ENCODE data around the gene IP6K1. TPM values are rescaled to one million over a fixed set of nuclear protein-coding genes. Genes with fewer than 3 reads are reported as not detected.

IP6K1 gene
- total RNA-seq, 2 experiments from 2014 or later = 27.4 to 30.9 TPM

DNA sequence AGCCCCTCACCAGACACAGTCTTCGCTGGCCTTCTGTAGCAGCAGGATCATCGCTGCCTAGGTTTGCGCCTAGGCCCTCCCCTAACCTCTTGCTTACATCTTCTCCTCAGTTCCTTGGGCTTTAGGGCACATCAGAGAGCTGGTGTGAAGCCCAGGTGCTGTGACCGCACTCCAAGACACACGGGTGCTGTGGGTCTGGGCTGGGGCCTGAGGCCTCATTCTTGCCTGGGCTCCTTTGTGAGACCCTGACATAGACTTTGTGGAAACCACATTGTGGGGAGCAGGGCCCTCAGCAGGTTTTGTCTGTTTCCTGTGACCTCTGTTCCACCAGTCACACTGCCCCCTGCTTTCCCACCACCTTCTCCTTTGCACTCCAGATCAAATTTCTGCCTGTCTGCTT lies 74.9 kb downstream of the IP6K1 start:
- no peak overlapping the region for H3K4me3 ChIP-seq (ENCODE audit: low read depth, low read length, poor library complexity, severe bottlenecking)
- H3K27ac ChIP-seq (ENCODE audit: low read depth, low read length, poor library complexity, severe bottlenecking) = no peak overlapping the region
- TF ChIP-seq, protein P1, sequence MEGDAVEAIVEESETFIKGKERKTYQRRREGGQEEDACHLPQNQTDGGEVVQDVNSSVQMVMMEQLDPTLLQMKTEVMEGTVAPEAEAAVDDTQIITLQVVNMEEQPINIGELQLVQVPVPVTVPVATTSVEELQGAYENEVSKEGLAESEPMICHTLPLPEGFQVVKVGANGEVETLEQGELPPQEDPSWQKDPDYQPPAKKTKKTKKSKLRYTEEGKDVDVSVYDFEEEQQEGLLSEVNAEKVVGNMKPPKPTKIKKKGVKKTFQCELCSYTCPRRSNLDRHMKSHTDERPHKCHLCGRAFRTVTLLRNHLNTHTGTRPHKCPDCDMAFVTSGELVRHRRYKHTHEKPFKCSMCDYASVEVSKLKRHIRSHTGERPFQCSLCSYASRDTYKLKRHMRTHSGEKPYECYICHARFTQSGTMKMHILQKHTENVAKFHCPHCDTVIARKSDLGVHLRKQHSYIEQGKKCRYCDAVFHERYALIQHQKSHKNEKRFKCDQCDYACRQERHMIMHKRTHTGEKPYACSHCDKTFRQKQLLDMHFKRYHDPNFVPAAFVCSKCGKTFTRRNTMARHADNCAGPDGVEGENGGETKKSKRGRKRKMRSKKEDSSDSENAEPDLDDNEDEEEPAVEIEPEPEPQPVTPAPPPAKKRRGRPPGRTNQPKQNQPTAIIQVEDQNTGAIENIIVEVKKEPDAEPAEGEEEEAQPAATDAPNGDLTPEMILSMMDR (conservative IDR thresholded peaks at IDR 0.05; ENCODE audit: low read length) = no peak
- no peak for TF ChIP-seq EZH2phosphoT487 (IDR thresholded peaks at IDR 0.05; ENCODE audit: borderline replicate concordance, low read depth, low read length)
- H3K36me3 ChIP-seq (ENCODE audit: insufficient read depth, low read length) = peaks cover 9% of the 10 kb centered on the region; the same call in 1 of the 2 replicates
- no peaks in the 10 kb centered on the region for H3K79me2 ChIP-seq (ENCODE audit: insufficient read depth, low read depth, low read length)
- ChIA-PET POLR2A (interaction anchor here (0.7 kb wide), 1 partner anchor 9 kb away, joined by 3 read pairs; no protein-coding TSS in a partner anchor), CTCF (ENCODE audit: unreplicated experiment) (no interaction called here)
- intact Hi-C loops (cut with micrococcal nuclease; ENCODE audit: unreplicated experiment) = no loop called here
- no peaks in the 10 kb centered on the region for H4K20me1 ChIP-seq (ENCODE audit: insufficient read depth, low read length)
- H3K9me3 ChIP-seq (ENCODE audit: low read length) = no peaks in the 10 kb centered on the region
- no peak overlapping the region for H3K4me2 ChIP-seq (ENCODE audit: low read length)
- no peaks in the 10 kb centered on the region for H3K9me2 ChIP-seq (ENCODE audit: insufficient read depth, low read length)
- no peak for DNase-seq (ENCODE audit: low spot score)
- H2AFZ ChIP-seq (ENCODE audit: low read length) = no peak overlapping the region
- no peaks in the 10 kb centered on the region for H3K4me1 ChIP-seq (ENCODE audit: insufficient read depth, low read length, poor library complexity, severe bottlenecking)
- no TSS peak for BruUV-seq (replicated peaks)

DNA sequence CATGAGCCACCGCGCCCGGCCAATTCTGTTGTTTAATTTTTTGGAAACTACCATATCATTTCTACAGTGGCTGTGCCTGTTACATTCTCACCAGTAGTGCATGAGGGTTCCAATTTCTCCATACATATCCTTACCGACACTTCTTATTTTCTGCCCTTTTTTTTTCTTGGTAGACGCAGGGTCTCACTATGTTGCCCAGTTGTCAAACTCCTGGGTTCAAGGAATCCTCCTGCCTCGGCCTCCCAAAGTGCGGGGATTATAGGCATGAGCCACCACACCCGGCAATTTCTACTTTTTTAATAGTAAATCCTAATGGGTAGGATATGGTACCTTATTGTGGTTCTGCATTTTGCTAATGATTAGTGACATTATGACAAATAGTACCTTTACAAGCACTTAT lies 76.5 kb downstream of the IP6K1 start:
- H3K36me3 ChIP-seq (ENCODE audit: insufficient read depth, low read length) = 0 out of 2 replicates have a peak, but pooled peaks cover 4% of the 10 kb centered on the region
- no peaks in the 10 kb centered on the region for H3K4me1 ChIP-seq (ENCODE audit: insufficient read depth, low read length, poor library complexity, severe bottlenecking)
- no peaks in the 10 kb centered on the region for H3K9me2 ChIP-seq (ENCODE audit: insufficient read depth, low read length)
- H3K9me3 ChIP-seq (ENCODE audit: low read length) = no peaks in the 10 kb centered on the region
- no peaks in the 10 kb centered on the region for H4K20me1 ChIP-seq (ENCODE audit: insufficient read depth, low read length)
- POLR2A ChIA-PET = no interaction called here
- intact Hi-C loops (cut with micrococcal nuclease; ENCODE audit: unreplicated experiment) = no loop called here
- no peak overlapping the region for H2AFZ ChIP-seq (ENCODE audit: low read length)
- H3K27ac ChIP-seq (ENCODE audit: low read depth, low read length, poor library complexity, severe bottlenecking) = no peak overlapping the region
- no TSS peak for BruUV-seq (replicated peaks)
- TF ChIP-seq, protein P1 (conservative IDR thresholded peaks at IDR 0.05; ENCODE audit: low read length) = no peak
- TF ChIP-seq EZH2phosphoT487 (IDR thresholded peaks at IDR 0.05; ENCODE audit: borderline replicate concordance, low read depth, low read length) = no peak
- CTCF ChIA-PET (ENCODE audit: unreplicated experiment) = no interaction called here
- H3K79me2 ChIP-seq (ENCODE audit: insufficient read depth, low read depth, low read length) = no peaks in the 10 kb centered on the region
- no peak overlapping the region for H3K4me2 ChIP-seq (ENCODE audit: low read length)
- no peak overlapping the region for H3K4me3 ChIP-seq (ENCODE audit: low read depth, low read length, poor library complexity, severe bottlenecking)
- no peak for DNase-seq (ENCODE audit: low spot score)

DNA sequence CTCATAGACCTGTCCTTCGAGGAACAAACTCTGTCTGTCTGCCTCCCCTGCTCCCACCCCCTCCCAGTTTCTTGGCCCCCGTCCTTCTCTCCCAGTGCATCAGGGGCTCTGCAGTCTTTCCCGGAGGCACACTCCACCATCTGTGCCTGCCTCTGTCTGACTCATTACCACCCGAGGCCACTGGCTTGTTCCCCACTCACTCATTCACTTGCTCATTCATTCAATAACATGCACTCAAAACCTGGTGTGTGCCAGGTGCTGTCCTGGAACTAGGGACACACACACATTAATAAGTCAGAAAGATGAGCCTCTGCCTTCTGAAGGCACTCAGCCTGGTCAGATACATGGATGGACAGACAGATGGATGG lies 79.2 kb downstream of the IP6K1 start:
- CTCF ChIA-PET (ENCODE audit: unreplicated experiment) = no interaction called here

More for the DNA sequence above, 79.2 kb downstream of the IP6K1 start:
- Histone ChIP-seq H3K9me3 (ENCODE audit: low read length) (no peaks in the 10 kb centered on the region), H3K4me1 (ENCODE audit: insufficient read depth, low read length, poor library complexity, severe bottlenecking) (no peaks in the 10 kb centered on the region), H3K4me2 (ENCODE audit: low read length) (no peak overlapping the region), H3K79me2 (ENCODE audit: insufficient read depth, low read depth, low read length) (no peaks in the 10 kb centered on the region), H3K4me3 (ENCODE audit: low read depth, low read length, poor library complexity, severe bottlenecking) (no peak overlapping the region), H3K27ac (ENCODE audit: low read depth, low read length, poor library complexity, severe bottlenecking) (no peak overlapping the region), H3K36me3 (ENCODE audit: insufficient read depth, low read length) (0 out of 2 replicates have a peak, but pooled peaks cover 5% of the 10 kb centered on the region), H2AFZ (ENCODE audit: low read length) (no peak overlapping the region), H4K20me1 (ENCODE audit: insufficient read depth, low read length) (no peaks in the 10 kb centered on the region), H3K9me2 (ENCODE audit: insufficient read depth, low read length) (no peaks in the 10 kb centered on the region)
- no peak for DNase-seq (ENCODE audit: low spot score)
- intact Hi-C loops (cut with micrococcal nuclease; ENCODE audit: unreplicated experiment) = no loop called here
- POLR2A ChIA-PET = interaction anchor here (0.6 kb wide), 1 partner anchor 375 kb away, joined by 3 read pairs; no protein-coding TSS in a partner anchor
- BruUV-seq (replicated peaks) = no TSS peak
- TF ChIP-seq, protein P1 (conservative IDR thresholded peaks at IDR 0.05; ENCODE audit: low read length) = no peak
- TF ChIP-seq EZH2phosphoT487 (IDR thresholded peaks at IDR 0.05; ENCODE audit: borderline replicate concordance, low read depth, low read length) = no peak
